KG1 (cell line): ENCODE results near the gene CLEC18C.
A peak's percentile ranks its signal among the peaks of the same experiment; 100 is the strongest.
"Not testable (repeated sequence)": the region's sequence is repeated elsewhere in the genome, so short reads cannot be mapped to it uniquely, and the experiment has no call there.

Experiments
- DNase-seq: peaks from one replicate; lab custom pipeline; 2025; lab: John Stamatoyannopoulos, UW

Gene CLEC18C

GRCh38 chr16:70159355-70160348, 13.9 kb upstream of the CLEC18C start:
- DNase-seq: no peak

GRCh38 chr16:70160388-70160787, 13.2 kb upstream of the CLEC18C start:
- DNase-seq: no peak

GRCh38 chr16:70160821-70161220, 12.8 kb upstream of the CLEC18C start:
- DNase-seq: no peak

GRCh38 chr16:70161350-70161749, 12.2 kb upstream of the CLEC18C start:
- no peak for DNase-seq

- no peak for DNase-seq
Observed at GRCh38 chr16:70162041-70162451, 11.5 kb upstream of the CLEC18C start.

- no peak for DNase-seq
Observed at GRCh38 chr16:70163596-70163995, 10.0 kb upstream of the CLEC18C start.

- DNase-seq: not testable (repeated sequence)
Observed at GRCh38 chr16:70166688-70167087, 6.9 kb upstream of the CLEC18C start.

GRCh38 chr16:70173916-70174315, 329 bp downstream of the CLEC18C start:
- not testable (repeated sequence) for DNase-seq

GRCh38 chr16:70174387-70174932, 873 bp downstream of the CLEC18C start:
- DNase-seq: not testable (repeated sequence)

- DNase-seq: not testable (repeated sequence)
Observed at GRCh38 chr16:70187858-70188607, 14.4 kb downstream of the CLEC18C start.

GRCh38 chr16:70188608-70188915, 15.0 kb downstream of the CLEC18C start:
- not testable (repeated sequence) for DNase-seq

- not testable (repeated sequence) for DNase-seq
Observed at GRCh38 chr16:70190574-70190973, 17.0 kb downstream of the CLEC18C start.

GRCh38 chr16:70196683-70197300, 23.2 kb downstream of the CLEC18C start:
- not testable (repeated sequence) for DNase-seq

- peak; percentile 4 for DNase-seq
Observed at GRCh38 chr16:70197611-70198010, 24.0 kb downstream of the CLEC18C start.

- DNase-seq: not testable (repeated sequence)
Observed at GRCh38 chr16:70198230-70198629, 24.6 kb downstream of the CLEC18C start.

GRCh38 chr16:70198666-70199065, 25.1 kb downstream of the CLEC18C start:
- not testable (repeated sequence) for DNase-seq

- DNase-seq: not testable (repeated sequence)
Observed at GRCh38 chr16:70199170-70199569, 25.6 kb downstream of the CLEC18C start.

GRCh38 chr16:70200063-70200462, 26.5 kb downstream of the CLEC18C start:
- not testable (repeated sequence) for DNase-seq

GRCh38 chr16:70203508-70203907, 29.9 kb downstream of the CLEC18C start:
- not testable (repeated sequence) for DNase-seq

- not testable (repeated sequence) for DNase-seq
Observed at GRCh38 chr16:70204010-70204409, 30.4 kb downstream of the CLEC18C start.

GRCh38 chr16:70204668-70205405, 31.2 kb downstream of the CLEC18C start:
- DNase-seq: not testable (repeated sequence)
